ENCODE measurements around the gene METTL17.
"Not testable (repeated sequence)": the region's sequence is repeated elsewhere in the genome, so short reads cannot be mapped to it uniquely, and the experiment has no call there.

METTL17 gene

GRCh38 chr14:20996521-20996920 is 6.7 kb downstream of the METTL17 start:
- no peak for DNase-seq (ENCODE audit: low read depth)

GRCh38 chr14:20997115-20997514 is 7.3 kb downstream of the METTL17 start:
- DNase-seq (ENCODE audit: low read depth): no peak

- no peak for DNase-seq (ENCODE audit: low read depth)
These were observed 7.8 kb downstream of the METTL17 start for GRCh38 chr14:20997564-20997963.

DNA sequence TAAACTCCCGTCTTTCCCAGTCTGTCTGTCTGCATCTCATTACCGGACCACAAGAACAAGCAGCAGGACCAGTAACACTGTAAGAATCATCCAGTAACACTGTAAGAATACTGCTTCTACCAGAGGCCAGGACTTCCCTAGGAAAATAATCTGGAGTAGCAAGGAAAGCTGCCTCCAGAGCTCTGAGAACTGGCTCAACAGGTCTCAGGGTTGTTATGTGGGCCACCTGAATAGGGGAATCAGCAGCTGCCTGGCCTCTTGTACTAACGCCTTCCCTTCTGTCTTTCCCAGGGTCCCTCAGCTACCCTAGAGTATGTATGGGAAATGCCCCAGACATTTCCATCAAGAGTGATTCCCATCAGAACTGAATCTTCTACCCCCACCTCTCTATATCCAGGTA is 8.4 kb downstream of the METTL17 start:
- DNase-seq (ENCODE audit: low read depth): no peak

- DNase-seq (ENCODE audit: low read depth): peak; percentile 87
These were observed 9.0 kb downstream of the METTL17 start, which contains the start of gene SLC39A2 for GRCh38 chr14:20998674-20999366. SLC39A2 (plus strand) TSS chr14:20999293; CDS start chr14:20999447, 154 bp downstream.

DNA sequence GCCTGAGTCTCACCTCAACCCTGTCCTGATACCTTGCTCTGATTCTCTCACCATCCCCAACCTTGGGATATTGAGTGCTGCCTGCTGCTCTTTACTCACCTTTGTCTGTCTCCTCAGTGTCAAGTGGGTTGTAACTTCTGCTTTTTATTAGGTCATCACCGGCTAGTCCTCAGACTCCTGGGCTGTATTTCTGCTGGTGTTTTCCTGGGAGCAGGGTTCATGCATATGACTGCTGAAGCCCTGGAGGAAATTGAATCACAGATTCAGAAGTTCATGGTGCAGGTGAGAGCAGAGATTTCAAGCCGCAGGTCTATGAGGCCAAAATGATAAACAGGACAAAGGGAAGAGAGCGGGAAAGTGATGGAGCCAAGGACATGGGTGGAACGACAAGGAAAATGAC is 9.8 kb downstream of the METTL17 start:
- DNase-seq (ENCODE audit: low read depth): no peak

DNA sequence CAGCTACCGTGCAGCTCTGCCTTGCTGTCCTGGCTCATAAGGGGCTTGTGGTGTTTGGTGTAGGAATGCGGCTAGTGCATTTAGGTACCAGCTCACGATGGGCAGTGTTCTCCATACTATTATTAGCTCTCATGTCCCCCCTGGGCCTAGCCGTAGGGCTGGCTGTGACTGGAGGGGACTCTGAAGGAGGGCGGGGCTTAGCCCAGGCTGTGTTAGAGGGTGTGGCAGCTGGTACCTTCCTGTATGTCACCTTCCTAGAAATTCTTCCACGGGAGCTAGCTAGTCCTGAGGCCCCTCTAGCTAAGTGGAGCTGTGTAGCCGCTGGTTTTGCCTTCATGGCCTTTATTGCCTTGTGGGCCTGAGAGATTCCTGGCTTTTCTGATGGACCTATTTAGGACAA is 11.4 kb downstream of the METTL17 start:
- DNase-seq (ENCODE audit: low read depth): no peak

DNA sequence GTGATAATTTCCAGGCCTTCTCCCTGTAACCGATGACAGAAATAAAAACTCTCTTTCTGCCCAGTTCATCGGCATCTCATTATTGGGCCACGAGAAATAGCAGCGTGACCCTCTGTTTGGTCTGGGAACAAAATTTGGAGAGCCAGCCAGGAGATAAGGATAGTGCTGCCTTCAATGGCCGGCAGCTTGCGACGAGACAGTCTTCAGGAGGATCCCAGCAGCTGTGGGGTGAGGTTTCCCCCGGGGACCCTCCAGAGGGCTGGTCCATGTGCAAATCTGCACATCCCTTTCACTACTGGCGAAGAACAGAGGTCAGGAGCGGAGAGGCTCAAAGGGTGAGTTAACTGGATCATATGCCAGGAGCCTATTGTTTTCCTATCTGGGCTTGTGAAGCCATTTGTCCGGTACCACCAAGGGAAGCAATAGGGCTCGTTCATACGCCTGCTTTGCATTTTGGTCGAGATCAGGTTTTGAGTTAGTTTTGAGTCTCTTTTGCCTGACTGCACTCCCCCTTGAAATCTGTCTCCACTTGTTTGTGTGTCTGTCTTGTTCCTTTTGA is 14.1 kb downstream of the METTL17 start:
- DNase-seq (ENCODE audit: low read depth): no peak

DNA sequence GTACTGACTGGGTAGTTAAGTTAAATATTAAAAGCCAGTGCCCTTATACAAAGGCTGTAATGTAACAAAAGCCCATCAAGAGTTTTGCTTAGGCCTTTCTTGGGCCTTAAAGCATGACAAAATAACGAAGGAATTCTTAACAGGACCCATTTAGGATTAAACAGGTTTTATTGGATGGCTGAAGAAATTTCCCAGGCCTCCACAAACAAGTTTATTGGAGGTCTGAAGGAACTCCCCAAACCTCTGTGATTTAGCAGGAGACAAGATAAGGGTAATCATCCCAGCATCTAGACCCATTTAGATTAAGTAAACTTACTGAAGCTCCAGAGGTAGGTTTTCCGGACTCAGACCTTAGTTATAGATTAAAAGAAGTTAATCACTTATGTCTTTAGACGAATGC is 19.9 kb downstream of the METTL17 start:
- DNase-seq (ENCODE audit: low read depth): not testable (repeated sequence)

- DNase-seq (ENCODE audit: low read depth): no peak
These were observed 21.4 kb downstream of the METTL17 start for GRCh38 chr14:21011136-21011535.

DNA sequence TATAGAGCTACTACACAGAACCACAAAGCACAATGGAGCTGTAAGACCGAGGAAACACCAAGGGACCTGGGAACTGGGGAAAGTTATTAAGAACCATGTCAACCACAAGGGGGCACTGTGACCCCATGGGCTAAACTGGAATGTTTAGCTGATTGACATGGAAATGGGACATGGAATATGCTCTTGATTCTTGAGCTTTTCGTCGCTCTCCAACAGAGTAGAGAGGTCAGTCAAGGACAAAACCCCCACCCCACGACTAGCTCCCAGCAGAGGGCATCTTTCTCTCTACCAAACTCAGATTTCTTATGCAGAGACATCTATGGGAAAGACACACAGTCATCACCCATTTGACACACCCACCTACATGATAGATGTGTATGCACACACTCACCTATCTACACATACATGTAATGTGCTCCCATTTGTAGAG is 25.0 kb downstream of the METTL17 start:
- DNase-seq (ENCODE audit: low read depth): peak; percentile 81

DNA sequence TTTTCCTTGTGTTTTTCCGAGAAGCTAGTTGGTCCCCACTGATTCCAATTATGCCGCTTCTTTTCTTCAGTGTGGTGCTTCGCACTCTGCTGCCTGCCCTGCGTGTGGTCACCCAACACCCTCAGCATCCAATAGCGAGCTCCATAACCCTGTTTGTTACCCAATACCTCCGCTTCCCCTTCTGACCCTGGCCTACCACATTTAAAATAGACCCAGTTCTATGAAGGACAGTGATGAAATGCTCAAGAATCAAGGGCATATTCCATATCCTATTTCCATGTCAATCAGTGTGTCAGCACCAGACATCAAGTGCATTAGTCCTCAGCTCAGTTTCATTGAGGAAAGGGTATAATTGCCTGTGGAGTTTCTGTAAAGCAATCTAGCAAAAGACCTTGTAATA is 25.5 kb downstream of the METTL17 start:
- DNase-seq (ENCODE audit: low read depth): no peak

GRCh38 chr14:21016413-21017190 is 26.8 kb downstream of the METTL17 start:
- no peak for DNase-seq (ENCODE audit: low read depth)

DNA sequence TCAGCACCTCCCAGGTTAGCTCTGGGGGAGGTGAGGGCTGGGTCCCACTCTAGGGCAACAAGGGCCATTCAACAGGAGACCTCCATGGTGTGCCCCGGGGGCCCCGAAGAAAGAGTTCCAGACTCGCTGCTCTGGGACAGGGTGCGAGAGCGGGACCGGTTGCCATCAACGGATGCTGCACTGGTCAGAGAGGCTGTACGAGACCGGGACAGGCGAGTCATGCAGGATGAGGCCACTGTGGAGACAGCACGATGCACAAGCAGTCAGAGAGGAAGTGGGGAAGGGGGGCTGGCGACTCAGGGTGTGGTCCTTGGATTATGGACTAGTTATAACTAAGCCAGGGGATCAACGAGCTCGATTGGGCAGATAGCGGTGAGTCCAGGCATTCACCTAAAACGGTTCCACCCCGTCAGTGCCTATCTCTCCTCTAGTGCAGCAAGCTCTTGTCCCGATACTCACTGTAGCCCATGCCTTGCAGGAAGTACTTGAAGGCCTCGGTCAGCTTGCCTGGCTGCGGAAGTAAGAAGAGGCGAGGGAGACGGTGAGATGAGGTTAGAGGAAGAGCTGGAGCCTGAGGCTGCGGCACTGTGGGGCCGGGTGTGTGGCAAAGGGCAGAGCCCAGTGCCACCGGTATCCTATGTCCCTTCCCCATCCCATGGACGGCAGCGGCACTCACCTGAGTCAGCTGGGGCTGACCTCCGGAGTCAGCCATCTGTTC is 27.9 kb downstream of the METTL17 start:
- DNase-seq (ENCODE audit: low read depth): no peak

- DNase-seq (ENCODE audit: low read depth): no peak
These were observed 28.5 kb downstream of the METTL17 start for GRCh38 chr14:21018286-21018685.

DNA sequence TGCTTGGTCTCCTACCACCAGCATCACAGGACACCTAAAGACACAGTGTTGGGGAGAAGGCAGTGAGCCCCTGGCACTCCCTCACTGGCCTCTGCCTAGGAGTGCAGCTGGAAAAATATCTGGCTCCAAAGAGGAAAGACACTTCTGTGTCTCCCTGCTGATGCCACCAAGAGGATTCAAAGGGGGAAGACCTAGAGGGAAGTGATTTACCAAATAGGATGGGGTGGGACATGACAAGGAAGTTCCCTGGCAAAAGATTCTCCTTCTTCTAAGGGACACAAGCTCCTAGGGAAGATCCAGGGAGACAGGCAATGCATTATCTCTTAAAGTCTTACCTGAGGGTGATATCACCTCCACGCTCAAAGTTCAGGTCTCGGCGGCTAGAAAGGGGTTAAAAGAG is 29.0 kb downstream of the METTL17 start:
- DNase-seq (ENCODE audit: low read depth): no peak

DNA sequence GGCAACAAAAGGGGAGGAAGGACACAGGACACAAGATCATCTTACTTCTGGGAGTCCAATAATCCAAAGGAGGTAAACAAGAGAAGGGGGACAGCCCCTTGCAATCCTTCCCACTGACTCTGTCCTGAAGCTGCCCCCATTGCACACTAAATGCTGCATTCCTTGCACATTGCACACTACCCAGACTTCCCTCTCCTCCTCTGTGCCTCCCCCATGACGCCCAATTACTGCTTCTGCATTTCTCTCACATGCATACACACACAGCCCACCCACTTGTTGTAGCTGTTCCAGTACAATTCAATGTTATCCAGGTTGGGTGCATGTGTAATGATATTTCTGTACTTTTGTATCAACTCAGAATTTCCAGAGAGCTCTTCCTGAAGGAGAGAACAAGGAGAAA is 29.6 kb downstream of the METTL17 start:
- peak; percentile 29 for DNase-seq (ENCODE audit: low read depth)

DNA sequence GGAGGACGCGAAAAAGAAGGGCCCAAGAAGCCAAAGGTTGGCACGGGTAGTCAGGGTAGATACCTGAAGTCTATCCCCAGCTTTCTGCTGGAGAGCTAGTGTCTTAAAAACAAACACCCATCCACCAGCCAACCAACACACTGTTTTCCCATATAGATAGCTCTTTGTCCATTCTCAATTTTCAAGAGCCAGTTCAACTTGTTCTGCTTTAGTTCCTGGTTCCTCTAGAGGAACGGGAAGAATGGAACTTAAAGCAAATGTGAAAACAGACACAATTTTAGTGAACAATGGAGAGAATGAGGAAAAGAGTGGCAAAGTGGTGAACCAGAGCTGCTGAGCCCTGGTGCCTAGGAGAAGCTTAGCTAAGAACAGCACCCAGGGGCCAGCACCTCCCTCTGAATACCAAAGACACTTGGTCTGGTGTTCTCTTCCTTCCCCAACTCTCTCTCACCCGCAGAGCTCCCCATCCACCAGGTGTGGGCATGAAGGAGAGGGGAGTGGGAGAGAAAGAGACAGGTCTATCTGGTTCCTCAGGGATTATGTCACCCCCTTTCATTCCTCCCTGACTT is 31.3 kb downstream of the METTL17 start:
- DNase-seq (ENCODE audit: low read depth): no peak

GRCh38 chr14:21022686-21023085 is 32.9 kb downstream of the METTL17 start:
- no peak for DNase-seq (ENCODE audit: low read depth)

- DNase-seq (ENCODE audit: low read depth): no peak
These were observed 33.4 kb downstream of the METTL17 start for GRCh38 chr14:21023174-21023573.

DNA sequence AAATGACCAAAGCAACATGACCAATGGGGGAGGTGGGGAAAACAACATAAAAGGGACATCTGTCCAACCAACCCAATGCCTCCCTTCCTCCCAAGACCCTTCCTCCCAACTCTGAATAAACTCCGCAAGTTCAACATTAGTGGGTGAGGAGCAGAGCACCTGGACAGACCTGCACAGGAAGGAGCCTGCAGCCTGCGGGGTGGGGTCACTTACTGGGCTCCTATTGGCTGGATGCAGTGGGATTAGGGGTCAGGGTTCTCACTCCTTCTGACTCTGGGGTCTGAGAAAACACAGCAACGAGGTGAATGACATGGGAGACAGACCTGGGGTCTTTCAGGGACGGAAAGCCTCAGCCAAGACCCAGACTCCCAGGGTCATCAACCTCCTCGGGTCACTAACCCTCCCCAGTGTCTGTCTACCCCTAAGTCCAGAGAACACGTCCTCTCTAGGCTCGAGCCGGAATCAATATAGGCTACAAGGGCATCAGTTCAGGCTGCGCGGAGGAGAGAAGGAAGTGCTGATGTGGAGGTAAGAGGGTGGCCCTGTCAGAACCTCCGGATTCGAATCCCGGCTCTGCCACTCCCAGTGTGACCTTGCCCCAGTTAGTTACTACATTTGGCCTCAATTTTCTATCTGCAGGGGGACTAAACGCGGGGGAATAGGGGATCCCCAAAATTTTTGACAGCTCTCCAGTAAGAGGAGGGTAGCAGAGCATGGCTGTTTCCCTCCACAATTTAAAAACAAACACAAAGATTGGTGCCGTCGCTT is 34.2 kb downstream of the METTL17 start:
- no peak for DNase-seq (ENCODE audit: low read depth)
